ENCODE data around the gene STYK1. TPM values are rescaled to one million over a fixed set of nuclear protein-coding genes. Genes with fewer than 3 reads are reported as not detected.

STYK1 gene, protein sequence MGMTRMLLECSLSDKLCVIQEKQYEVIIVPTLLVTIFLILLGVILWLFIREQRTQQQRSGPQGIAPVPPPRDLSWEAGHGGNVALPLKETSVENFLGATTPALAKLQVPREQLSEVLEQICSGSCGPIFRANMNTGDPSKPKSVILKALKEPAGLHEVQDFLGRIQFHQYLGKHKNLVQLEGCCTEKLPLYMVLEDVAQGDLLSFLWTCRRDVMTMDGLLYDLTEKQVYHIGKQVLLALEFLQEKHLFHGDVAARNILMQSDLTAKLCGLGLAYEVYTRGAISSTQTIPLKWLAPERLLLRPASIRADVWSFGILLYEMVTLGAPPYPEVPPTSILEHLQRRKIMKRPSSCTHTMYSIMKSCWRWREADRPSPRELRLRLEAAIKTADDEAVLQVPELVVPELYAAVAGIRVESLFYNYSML
- 2.7 and 7.8 TPM in 2 replicates for total RNA-seq

DNA sequence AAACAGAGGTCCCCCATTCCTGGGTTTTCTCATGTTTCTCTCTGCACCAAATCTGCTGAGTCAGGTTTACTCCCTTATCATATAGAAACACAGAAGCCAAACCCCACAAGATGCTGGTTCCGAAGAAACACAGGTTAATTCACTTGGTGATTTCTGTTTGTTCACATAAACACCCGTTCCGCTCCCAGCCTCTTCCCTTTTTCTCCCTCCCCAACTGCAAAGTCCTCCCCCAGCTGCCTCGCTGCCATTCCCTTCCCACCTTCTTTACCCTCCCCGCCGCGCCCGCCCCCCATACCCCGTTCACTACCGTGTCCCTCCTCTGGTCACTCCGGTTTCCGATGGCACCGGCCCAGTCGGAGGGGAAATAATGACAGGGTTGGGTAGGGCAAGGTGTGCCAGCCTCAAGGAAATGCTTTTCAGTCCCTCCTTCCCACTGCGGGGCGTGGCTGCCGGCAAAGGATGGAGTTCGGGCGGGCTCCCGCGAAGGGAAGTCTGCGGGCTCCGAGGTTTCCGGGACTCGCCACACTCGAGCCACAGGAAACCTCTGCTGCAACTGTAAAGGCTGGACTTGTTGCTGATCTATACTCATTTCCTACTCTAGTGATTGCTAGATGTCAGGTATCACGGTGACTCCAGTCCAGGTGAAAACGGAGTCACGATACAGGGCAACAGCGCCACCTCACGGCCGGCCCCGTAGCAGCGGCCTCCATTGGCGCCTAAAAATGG lies at the start of gene STYK1:
Gene STYK1, minus strand, starts transcription at position 394 of the 726 bp plus-strand sequence. CDS start 39,434 bp downstream, outside the sequence.

DNA sequence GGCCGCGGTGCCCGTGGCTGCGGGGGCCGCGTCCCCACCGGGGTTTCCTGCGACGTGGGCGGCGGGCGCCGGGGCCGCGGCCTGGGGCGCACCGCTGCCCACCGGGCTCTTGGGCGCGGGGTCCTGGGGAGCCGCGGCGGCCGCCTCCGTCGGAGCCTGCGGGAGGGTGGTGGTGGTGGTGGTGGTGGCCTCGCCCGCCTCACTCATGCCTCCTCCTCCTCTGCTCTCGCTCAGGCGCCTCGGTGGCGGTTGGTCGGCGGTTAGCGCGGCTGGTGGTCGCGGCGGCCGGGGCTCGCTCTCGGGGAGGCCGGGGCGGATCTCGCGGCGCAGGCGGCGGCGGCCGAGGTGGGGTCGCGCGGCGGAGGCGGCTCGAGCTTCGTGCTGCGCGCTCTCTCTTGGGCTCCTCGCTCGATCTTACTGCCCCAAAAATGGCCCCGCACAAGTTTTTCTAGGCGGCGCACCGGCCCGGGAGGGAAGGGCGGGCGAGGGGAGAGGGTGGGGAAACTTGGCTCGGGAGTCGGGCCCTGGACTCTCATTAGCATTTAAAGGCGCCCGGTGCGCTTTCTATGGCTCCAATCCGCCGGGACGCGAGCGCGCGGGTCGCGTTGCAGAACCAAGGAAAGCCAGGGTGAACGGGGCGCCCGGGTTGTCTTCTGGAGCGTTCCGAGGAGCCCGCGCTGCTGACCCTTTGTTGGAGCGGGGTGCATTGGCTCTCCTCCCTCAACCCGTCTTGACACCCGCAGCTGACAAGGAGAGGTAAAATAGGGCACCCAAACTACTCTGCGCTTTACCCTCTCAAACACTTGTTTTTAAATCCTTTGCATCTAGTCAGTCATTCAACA lies 49.3 kb upstream of the STYK1 start, which contains the start of gene YBX3:
Gene YBX3, minus strand, starts transcription at position 419 of the 842 bp plus-strand sequence. Its CDS starts 212 bp downstream, at position 207.

DNA sequence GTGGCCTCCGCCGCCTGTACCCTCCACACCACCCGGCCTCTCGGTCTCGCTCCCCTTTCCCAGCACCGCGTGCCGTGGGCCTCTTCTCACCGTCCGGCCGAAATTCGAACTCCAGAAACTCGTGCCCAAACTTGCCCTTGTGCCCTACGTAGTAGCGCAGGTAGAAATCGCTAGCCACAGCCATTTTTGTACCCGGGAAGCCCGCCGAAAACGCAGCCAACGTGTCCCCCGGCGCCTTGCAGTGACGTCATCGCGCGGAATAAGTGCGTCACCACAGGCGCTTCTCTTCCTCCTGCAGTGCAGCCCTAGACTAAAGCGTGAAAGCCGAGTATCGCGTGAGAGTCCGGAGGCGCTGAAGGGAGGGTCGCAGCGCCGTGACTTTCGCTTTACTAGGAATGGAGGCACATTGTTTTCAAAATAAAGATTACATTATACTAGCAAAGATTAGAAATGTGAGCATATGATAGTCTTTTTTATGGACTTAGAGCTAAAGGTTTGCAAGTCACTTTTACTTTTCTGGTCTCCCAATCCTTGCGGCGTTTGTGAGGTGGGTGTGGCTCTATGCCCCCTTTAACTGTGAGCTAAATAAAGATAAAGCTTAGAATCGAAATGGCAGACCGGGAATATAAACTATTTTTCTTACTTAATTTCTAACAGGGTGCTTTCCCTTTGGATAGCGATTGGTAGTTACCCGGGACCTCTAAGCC lies 60.4 kb downstream of the STYK1 start, which contains the start of gene MAGOHB:
Gene MAGOHB, minus strand, starts transcription at position 261 of the 707 bp plus-strand sequence. Its CDS starts 77 bp downstream, at position 184.

Other genes with a start within 250 kb of the STYK1 start
- gene KLRC2, start 238.0 kb downstream of the STYK1 start, total RNA-seq: not detected in 2 replicates
- not detected in 2 replicates for gene KLRC1, start 220.7 kb downstream of the STYK1 start, total RNA-seq
- gene EIF2S3B, start 168.2 kb downstream of the STYK1 start, total RNA-seq: 0.54 and 1.4 TPM in 2 replicates
- 10.7 and 12.5 TPM in 2 replicates for gene MAGOHB, start 60.4 kb downstream of the STYK1 start, total RNA-seq
- 128 and 157 TPM in 2 replicates for gene YBX3, start 49.3 kb upstream of the STYK1 start, total RNA-seq
- gene TAS2R7, start 128.6 kb upstream of the STYK1 start, total RNA-seq: 0.09 TPM in 1 of 2 replicates, not detected in the other
- gene TAS2R8, start 133.2 kb upstream of the STYK1 start, total RNA-seq: 0.09 and 0.11 TPM in 2 replicates
- 0.09 and 0.11 TPM in 2 replicates for gene TAS2R9, start 136.1 kb upstream of the STYK1 start, total RNA-seq
- 0.43 and 0.77 TPM in 2 replicates for gene TAS2R10, start 152.3 kb upstream of the STYK1 start, total RNA-seq
- 0.17 and 0.22 TPM in 2 replicates for gene PRR4, start 175.4 kb upstream of the STYK1 start, total RNA-seq
- gene PRH1, start 210.2 kb upstream of the STYK1 start, total RNA-seq: 7.6 and 10.3 TPM in 2 replicates
- 0.54 and 1.0 TPM in 2 replicates for gene TAS2R13, start 235.5 kb upstream of the STYK1 start, total RNA-seq